Gastroesophageal sphincter (tissue), 3 donors: ENCODE measurements around the gene ABCC10.

Experiments used
- CTCF ChIP-seq, 4 experiments: fragments of 200-600 bp in 2 of 4; fragments of 450-650 bp in 2 of 4; sonication (generic) in 1 of 4; IDR thresholded peaks; one replicate each; pipeline ENCODE4 v1.5.1; 2017 to 2019; ENCODE audit warnings: antibody characterized with exemption in 4 of 4, mild to moderate bottlenecking in 2 of 4, moderate library complexity in 2 of 4
- EP300 ChIP-seq: sonication (generic); formaldehyde crosslinking; IDR thresholded peaks from one replicate; pipeline ENCODE4 v1.6.1; 2017; ENCODE audit warnings: antibody characterized with exemption, mild to moderate bottlenecking
- POLR2A ChIP-seq, 2 donors: fragments of 450-650 bp; IDR thresholded peaks; one replicate each; pipeline ENCODE4 v1.6.1; 2017; ENCODE audit warnings: antibody characterized with exemption in 2 of 2, mild to moderate bottlenecking in 2 of 2, moderate library complexity in 1 of 2
- POLR2AphosphoS5 ChIP-seq: sonication (generic); formaldehyde crosslinking; IDR thresholded peaks from one replicate; pipeline ENCODE4 v1.6.1; 2017; ENCODE audit warnings: antibody characterized with exemption

- TF ChIP-seq CTCF (IDR thresholded peaks at IDR 0.05) = no peak
- TF ChIP-seq POLR2A (IDR thresholded peaks at IDR 0.05) = no peak
- no peak for TF ChIP-seq EP300
- no peak for TF ChIP-seq POLR2AphosphoS5
These were observed 22.0 kb upstream of the ABCC10 start for GRCh38 chr6:43405354-43405753.
